Mesenchymal stem cell (in vitro differentiated cells and primary cell): Measurements from ENCODE around the gene PMIS2.

Experiments
- DNase-seq: peaks from one replicate; pipeline ENCODE4 v3.0.0-alpha.2; 2013
- H2AFZ ChIP-seq: one replicate; pipeline ENCODE4 v1.6.1; 2013; ENCODE audit warnings: low read depth, mild to moderate bottlenecking, control low read depth, inconsistent platforms, low read length, moderate library complexity
- H2AK5ac ChIP-seq: 2 replicates; pipeline ENCODE4 v1.6.1; 2013; ENCODE audit warnings: low read length, moderate library complexity, mild to moderate bottlenecking, inconsistent platforms; ENCODE audit not compliant: severe bottlenecking
- H2BK120ac ChIP-seq: one replicate; pipeline ENCODE4 v1.6.1; 2013; ENCODE audit warnings: low read depth, mild to moderate bottlenecking, inconsistent platforms, low read length, moderate library complexity
- H2BK12ac ChIP-seq, 2 experiments: one replicate each; pipeline ENCODE4 v1.6.1; 2013; ENCODE audit warnings: inconsistent platforms in 2 of 2, low read length in 2 of 2, mild to moderate bottlenecking in 2 of 2, moderate library complexity in 2 of 2, control low read depth in 1 of 2
- H2BK15ac ChIP-seq: one replicate; pipeline ENCODE4 v1.6.1; 2013; ENCODE audit warnings: mild to moderate bottlenecking, low read depth, inconsistent platforms; ENCODE audit not compliant: poor library complexity, severe bottlenecking
- H2BK5ac ChIP-seq: 2 replicates; pipeline ENCODE4 v1.6.1; 2013; ENCODE audit warnings: low read depth, mild to moderate bottlenecking, low read length, control low read depth, inconsistent platforms; ENCODE audit not compliant: poor library complexity, severe bottlenecking
- H3K14ac ChIP-seq, 2 experiments: one replicate each; pipeline ENCODE4 v1.6.1; 2013; ENCODE audit warnings: inconsistent platforms in 2 of 2, low read length in 2 of 2, control low read depth in 1 of 2, mild to moderate bottlenecking in 1 of 2, moderate library complexity in 1 of 2
- H3K18ac ChIP-seq, 2 experiments: one replicate each; pipeline ENCODE4 v1.6.1; 2013; ENCODE audit warnings: inconsistent platforms in 2 of 2, low read length in 2 of 2, control low read depth in 1 of 2, low read depth in 1 of 2, mild to moderate bottlenecking in 1 of 2
- H3K23ac ChIP-seq, 2 experiments: one replicate each; pipeline ENCODE4 v1.6.1; 2013; ENCODE audit warnings: inconsistent platforms in 2 of 2, low read length in 2 of 2, mild to moderate bottlenecking in 2 of 2, moderate library complexity in 2 of 2, control low read depth in 1 of 2
- H3K27ac ChIP-seq: 2 replicates; pipeline ENCODE4 v1.5.1; 2013; ENCODE audit warnings: mild to moderate bottlenecking, moderate library complexity, low read length, control low read depth, inconsistent platforms; ENCODE audit not compliant: poor library complexity, severe bottlenecking
- H3K27me3 ChIP-seq, 2 experiments: 2 replicates each; pipeline versions ENCODE4 v1.6.1 to v1.7.0; 2013; ENCODE audit warnings: low read length in 2 of 2, mild to moderate bottlenecking in 2 of 2, moderate library complexity in 2 of 2, control low read depth in 1 of 2, inconsistent platforms in 1 of 2; ENCODE audit not compliant: control insufficient read depth in 1 of 2, insufficient read depth in 1 of 2
- H3K36me3 ChIP-seq, 2 experiments: 2 replicates each; pipeline versions ENCODE4 v1.6.1 to v1.7.0; 2013; ENCODE audit warnings: low read length in 2 of 2, control low read depth in 1 of 2, inconsistent platforms in 1 of 2, low read depth in 1 of 2, mild to moderate bottlenecking in 1 of 2; ENCODE audit not compliant: insufficient read depth in 2 of 2, control insufficient read depth in 1 of 2
- H3K4ac ChIP-seq, 2 experiments: one replicate each; pipeline ENCODE4 v1.6.1; 2013; ENCODE audit warnings: inconsistent platforms in 2 of 2, low read length in 2 of 2, mild to moderate bottlenecking in 2 of 2, moderate library complexity in 2 of 2, control low read depth in 1 of 2, low read depth in 1 of 2
- H3K4me1 ChIP-seq: 2 replicates; pipeline ENCODE4 v1.6.1; 2013; ENCODE audit warnings: low read depth, low read length, control low read depth; ENCODE audit not compliant: control insufficient read depth, insufficient read depth
- H3K4me2 ChIP-seq: 2 replicates; pipeline ENCODE4 v1.6.1; 2013; ENCODE audit warnings: low read length, mild to moderate bottlenecking, inconsistent platforms; ENCODE audit not compliant: poor library complexity, severe bottlenecking
- H3K4me3 ChIP-seq, 2 experiments: 2 replicates each; pipeline versions ENCODE4 v1.5.1 to v1.7.0; 2013; ENCODE audit warnings: low read length in 2 of 2, mild to moderate bottlenecking in 2 of 2, control low read depth in 1 of 2, low read depth in 1 of 2; ENCODE audit not compliant: insufficient read depth in 1 of 2
- H3K79me1 ChIP-seq: replicated peaks from 2 replicates; pipeline ENCODE4 v1.6.1; 2013; ENCODE audit warnings: mild to moderate bottlenecking, control low read depth, low read length, inconsistent platforms; ENCODE audit not compliant: poor library complexity, severe bottlenecking
- H3K9ac ChIP-seq: 2 replicates; pipeline ENCODE4 v1.7.0; 2013; ENCODE audit warnings: mild to moderate bottlenecking, low read length, moderate library complexity
- H3K9me3 ChIP-seq: 2 replicates; pipeline ENCODE4 v1.7.0; 2013; ENCODE audit warnings: mild to moderate bottlenecking, low read length; ENCODE audit not compliant: control insufficient read depth
- H4K8ac ChIP-seq: one replicate; pipeline ENCODE4 v1.6.1; 2013; ENCODE audit warnings: inconsistent platforms, mild to moderate bottlenecking, low read length, moderate library complexity
- H4K91ac ChIP-seq: one replicate; pipeline ENCODE4 v1.6.1; 2013; ENCODE audit warnings: mild to moderate bottlenecking, low read length, inconsistent platforms
- WGBS: methylation state at CpG from one replicate; pipeline ENCODE4 v1.1.7; 2013; ENCODE audit warnings: mixed read lengths; 5-methylcytosine and 5-hydroxymethylcytosine counted together

Gene PMIS2

GRCh38 chr19:35565016-35565856, 20.7 kb upstream of the PMIS2 start:
- no peaks in the 10 kb centered on the region for H3K79me1 ChIP-seq
- no peak for DNase-seq
- H4K91ac ChIP-seq: no peak overlapping the region
- no peak overlapping the region for H3K4me3 ChIP-seq
- no peaks in the 10 kb centered on the region for H3K36me3 ChIP-seq
- no peak overlapping the region for H2BK5ac ChIP-seq
- H3K23ac ChIP-seq: no peak overlapping the region
- H2BK120ac ChIP-seq: no peak overlapping the region
- H3K9me3 ChIP-seq: no peaks in the 10 kb centered on the region
- H2AK5ac ChIP-seq: no peak overlapping the region
- H3K27me3 ChIP-seq: peaks cover 9 to 66% of the 10 kb centered on the region in 2 experiments
- no peak overlapping the region for H3K9ac ChIP-seq
- no peak overlapping the region for H3K27ac ChIP-seq
- WGBS: 77% methylated on average over 10 of the region's 12 CpGs
- H3K14ac ChIP-seq: no peak overlapping the region
- no peak overlapping the region for H3K4ac ChIP-seq
- no peaks in the 10 kb centered on the region for H3K4me1 ChIP-seq
- H2AFZ ChIP-seq: no peak overlapping the region
- H3K18ac ChIP-seq: no peak overlapping the region
- H3K4me2 ChIP-seq: no peak overlapping the region
- H2BK15ac ChIP-seq: no peak overlapping the region
- H2BK12ac ChIP-seq: no peak overlapping the region
- H4K8ac ChIP-seq: no peak overlapping the region

DNA sequence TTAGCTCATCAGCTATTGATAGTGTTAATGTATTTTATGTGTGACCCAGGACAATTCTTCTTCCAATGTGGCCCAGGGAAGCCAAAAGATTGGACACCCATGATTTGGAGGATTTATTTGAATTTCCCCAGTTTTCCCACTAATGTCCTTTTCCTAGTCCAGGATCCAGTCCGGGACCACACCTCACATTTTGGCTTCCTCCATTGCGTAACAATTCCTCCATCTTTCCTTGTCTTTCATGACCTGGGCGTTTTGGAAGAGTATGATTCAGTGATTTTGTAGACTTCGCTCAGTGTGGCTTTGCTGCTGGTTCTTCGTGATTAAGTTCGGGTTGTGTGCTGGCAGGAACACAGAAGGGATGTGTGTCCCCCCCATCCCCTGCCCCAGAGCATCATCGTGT, 19.2 kb upstream of the PMIS2 start:
- H4K91ac ChIP-seq: no peak overlapping the region
- H2BK15ac ChIP-seq: no peak overlapping the region
- no peak overlapping the region for H2BK5ac ChIP-seq
- no peak overlapping the region for H3K23ac ChIP-seq
- no peak overlapping the region for H2AFZ ChIP-seq
- 77% methylated on average over 5 of the region's 7 CpGs for WGBS
- no peak overlapping the region for H3K4ac ChIP-seq
- no peak for DNase-seq
- H3K27me3 ChIP-seq: peaks cover 14 to 67% of the 10 kb centered on the region in 2 experiments
- H3K18ac ChIP-seq: no peak overlapping the region
- H3K9me3 ChIP-seq: no peaks in the 10 kb centered on the region
- H3K79me1 ChIP-seq: no peaks in the 10 kb centered on the region
- H3K36me3 ChIP-seq: no peaks in the 10 kb centered on the region
- no peak overlapping the region for H3K27ac ChIP-seq
- no peak overlapping the region for H2AK5ac ChIP-seq
- no peak overlapping the region for H3K4me2 ChIP-seq
- no peaks in the 10 kb centered on the region for H3K4me1 ChIP-seq
- no peak overlapping the region for H3K14ac ChIP-seq
- no peak overlapping the region for H3K4me3 ChIP-seq
- H3K9ac ChIP-seq: no peak overlapping the region
- H2BK120ac ChIP-seq: no peak overlapping the region
- no peak overlapping the region for H4K8ac ChIP-seq
- H2BK12ac ChIP-seq: no peak overlapping the region

- 64% methylated on average over 5 of the region's 5 CpGs for WGBS
- Histone ChIP-seq H2BK15ac (no peak overlapping the region), H3K4me3 (no peak overlapping the region), H2BK120ac (no peak overlapping the region), H3K4me2 (no peak overlapping the region), H3K18ac (no peak overlapping the region), H2AK5ac (no peak overlapping the region), H3K9ac (no peak overlapping the region), H3K27me3 (peaks cover 10 to 58% of the 10 kb centered on the region in 2 experiments), H3K36me3 (no peaks in the 10 kb centered on the region), H2BK12ac (no peak overlapping the region), H2AFZ (no peak overlapping the region), H3K27ac (no peak overlapping the region), H4K91ac (no peak overlapping the region), H3K4ac (no peak overlapping the region), H3K9me3 (no peaks in the 10 kb centered on the region), H3K23ac (no peak overlapping the region), H3K4me1 (no peaks in the 10 kb centered on the region), H3K14ac (no peak overlapping the region), H4K8ac (peak overlapping the region; percentile 31), H2BK5ac (no peak overlapping the region), H3K79me1 (no peaks in the 10 kb centered on the region)
- DNase-seq: no peak
Measured at GRCh38 chr19:35569281-35569781, 16.6 kb upstream of the PMIS2 start.

GRCh38 chr19:35571406-35571965, 14.5 kb upstream of the PMIS2 start:
- H3K18ac ChIP-seq: no peak overlapping the region
- WGBS: 74% methylated on average over 1 of the region's 1 CpG
- no peak overlapping the region for H2BK12ac ChIP-seq

More at GRCh38 chr19:35571406-35571965, 14.5 kb upstream of the PMIS2 start:
- H3K4me1 ChIP-seq: no peaks in the 10 kb centered on the region
- no peak for DNase-seq
- no peak overlapping the region for H2BK15ac ChIP-seq
- H3K9me3 ChIP-seq: peaks cover 11% of the 10 kb centered on the region
- no peak overlapping the region for H2AFZ ChIP-seq
- H3K23ac ChIP-seq: no peak overlapping the region
- no peak overlapping the region for H3K4me3 ChIP-seq
- no peak overlapping the region for H2AK5ac ChIP-seq
- H2BK5ac ChIP-seq: no peak overlapping the region
- H3K27me3 ChIP-seq: peaks cover 10 to 45% of the 10 kb centered on the region in 2 experiments
- no peak overlapping the region for H4K8ac ChIP-seq
- no peak overlapping the region for H2BK120ac ChIP-seq
- no peak overlapping the region for H3K9ac ChIP-seq
- no peak overlapping the region for H4K91ac ChIP-seq
- H3K36me3 ChIP-seq: no peaks in the 10 kb centered on the region
- H3K79me1 ChIP-seq: no peaks in the 10 kb centered on the region
- no peak overlapping the region for H3K27ac ChIP-seq
- no peak overlapping the region for H3K4me2 ChIP-seq
- no peak overlapping the region for H3K14ac ChIP-seq
- H3K4ac ChIP-seq: no peak overlapping the region
